Prostate gland (tissue), 2 donors: ENCODE measurements around the gene LRRC39. TPM values are rescaled to one million over a fixed set of nuclear protein-coding genes. Genes with fewer than 3 reads are reported as not detected.

Source experiments
- DNase-seq: peaks from one replicate; pipeline ENCODE4 v3.0.0-alpha.2; 2019; ENCODE audit warnings: low spot score
- H3K27ac ChIP-seq, 2 donors: fragments of 200-600 bp; sonication (generic); 2 replicates each; pipeline ENCODE4 v1.5.1; 2017 to 2019
- H3K27me3 ChIP-seq: fragments of 200-600 bp; sonication (generic); replicated peaks from 2 replicates; pipeline ENCODE4 v1.5.1; 2019; ENCODE audit not compliant: insufficient read depth
- H3K36me3 ChIP-seq, 2 donors: fragments of 200-600 bp; sonication (generic); 1 replicate in 1 of 2; 2 replicates in 1 of 2; pipeline versions ENCODE4 v1.5.1 to v1.8.1; 2017 to 2019
- H3K4me1 ChIP-seq: fragments of 200-600 bp; sonication (generic); replicated peaks from 2 replicates; pipeline ENCODE4 v1.5.1; 2019
- H3K4me3 ChIP-seq, 2 donors: fragments of 200-600 bp; sonication (generic); 2 replicates each; pipeline ENCODE4 v1.5.1; 2017 to 2019
- H3K9me3 ChIP-seq: fragments of 200-600 bp; sonication (generic); 2 replicates; pipeline ENCODE4 v1.5.1; 2017
- POLR2A ChIP-seq: fragments of 450-650 bp; IDR thresholded peaks from one replicate; pipeline ENCODE4 v1.6.1; 2016; ENCODE audit warnings: antibody characterized with exemption, mild to moderate bottlenecking
- POLR2AphosphoS5 ChIP-seq: sonication (generic); formaldehyde crosslinking; IDR thresholded peaks from one replicate; pipeline ENCODE4 v1.6.1; 2017; ENCODE audit warnings: antibody characterized with exemption
- WGBS: methylation state at CpG from one replicate; pipeline ENCODE4 v1.1.5; 2018; 5-methylcytosine and 5-hydroxymethylcytosine counted together
- intact Hi-C: fragments of 100-400 bp; cut with DNase I; formaldehyde crosslinking; loops from one replicate; pipeline ENCODE4 v1.14.2; 2022
- total RNA-seq, 2 donors: library from RNA; depleted of rRNA; stranded (reverse); fragments of >200 nt; gene quantifications; one replicate each; pipeline ENCODE4 v1.1.0, GENCODE V29; 2016
- TF ChIP-seq, protein P1 (sequence below), 4 experiments: fragments of 200-600 bp in 2 of 4; fragments of 450-650 bp in 2 of 4; sonication (generic) in 2 of 4; IDR thresholded peaks; 1 replicate in 3 of 4; 2 replicates in 1 of 4; pipeline ENCODE4 v1.5.1; 2016 to 2019; ENCODE audit warnings: antibody characterized with exemption in 4 of 4, mild to moderate bottlenecking in 2 of 4, moderate library complexity in 2 of 4

Gene LRRC39
- total RNA-seq, 2 donors from 2014 or later = 0.68 to 1.5 TPM

DNA sequence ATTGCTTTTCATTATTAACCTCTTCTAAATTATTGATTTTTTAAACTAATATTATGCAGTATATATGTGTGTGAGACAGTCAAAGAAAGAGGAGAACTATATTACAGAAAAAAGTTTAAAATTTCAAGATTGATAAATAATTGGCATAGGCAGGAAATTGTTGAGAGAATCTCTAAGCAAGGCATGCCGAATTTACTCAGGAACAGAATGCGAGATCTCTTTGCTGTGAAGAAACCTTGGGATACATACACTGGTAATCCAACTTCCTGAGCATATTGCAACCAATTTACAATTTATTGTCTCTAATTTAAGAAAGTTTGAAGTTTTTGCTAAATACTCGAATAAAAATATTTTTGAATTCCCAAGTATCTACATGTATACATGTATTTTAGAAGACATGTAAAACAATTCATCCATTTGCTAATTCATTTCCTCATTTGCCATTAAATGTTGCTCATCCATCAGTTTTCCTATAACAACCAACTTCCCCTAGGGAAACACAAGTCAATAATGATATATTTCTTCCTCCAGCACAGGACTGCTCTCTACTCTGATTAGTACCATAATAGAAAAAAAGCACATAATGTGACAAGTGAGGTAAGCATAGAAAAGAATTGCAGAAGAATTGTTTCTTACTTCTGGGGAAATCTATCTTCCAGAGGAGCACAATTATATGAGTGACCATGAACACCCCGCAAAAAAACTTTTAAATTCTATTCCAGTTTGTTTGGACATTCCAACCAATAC, 588 bp downstream of the LRRC39 start:
- Histone ChIP-seq H3K27ac (no peak overlapping the region), H3K4me1 (no peaks in the 10 kb centered on the region), H3K9me3 (no peaks in the 10 kb centered on the region), H3K36me3 (no peaks in the 10 kb centered on the region), H3K4me3 (no peak overlapping the region), H3K27me3 (no peaks in the 10 kb centered on the region)
- 95% methylated on average over 4 of the region's 4 CpGs for WGBS
- intact Hi-C loops = no loop called here
- no peak for DNase-seq
- TF ChIP-seq, protein P1, sequence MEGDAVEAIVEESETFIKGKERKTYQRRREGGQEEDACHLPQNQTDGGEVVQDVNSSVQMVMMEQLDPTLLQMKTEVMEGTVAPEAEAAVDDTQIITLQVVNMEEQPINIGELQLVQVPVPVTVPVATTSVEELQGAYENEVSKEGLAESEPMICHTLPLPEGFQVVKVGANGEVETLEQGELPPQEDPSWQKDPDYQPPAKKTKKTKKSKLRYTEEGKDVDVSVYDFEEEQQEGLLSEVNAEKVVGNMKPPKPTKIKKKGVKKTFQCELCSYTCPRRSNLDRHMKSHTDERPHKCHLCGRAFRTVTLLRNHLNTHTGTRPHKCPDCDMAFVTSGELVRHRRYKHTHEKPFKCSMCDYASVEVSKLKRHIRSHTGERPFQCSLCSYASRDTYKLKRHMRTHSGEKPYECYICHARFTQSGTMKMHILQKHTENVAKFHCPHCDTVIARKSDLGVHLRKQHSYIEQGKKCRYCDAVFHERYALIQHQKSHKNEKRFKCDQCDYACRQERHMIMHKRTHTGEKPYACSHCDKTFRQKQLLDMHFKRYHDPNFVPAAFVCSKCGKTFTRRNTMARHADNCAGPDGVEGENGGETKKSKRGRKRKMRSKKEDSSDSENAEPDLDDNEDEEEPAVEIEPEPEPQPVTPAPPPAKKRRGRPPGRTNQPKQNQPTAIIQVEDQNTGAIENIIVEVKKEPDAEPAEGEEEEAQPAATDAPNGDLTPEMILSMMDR (IDR thresholded peaks at IDR 0.05) = no peak
- TF ChIP-seq POLR2A (no peak), POLR2AphosphoS5 (no peak)

DNA sequence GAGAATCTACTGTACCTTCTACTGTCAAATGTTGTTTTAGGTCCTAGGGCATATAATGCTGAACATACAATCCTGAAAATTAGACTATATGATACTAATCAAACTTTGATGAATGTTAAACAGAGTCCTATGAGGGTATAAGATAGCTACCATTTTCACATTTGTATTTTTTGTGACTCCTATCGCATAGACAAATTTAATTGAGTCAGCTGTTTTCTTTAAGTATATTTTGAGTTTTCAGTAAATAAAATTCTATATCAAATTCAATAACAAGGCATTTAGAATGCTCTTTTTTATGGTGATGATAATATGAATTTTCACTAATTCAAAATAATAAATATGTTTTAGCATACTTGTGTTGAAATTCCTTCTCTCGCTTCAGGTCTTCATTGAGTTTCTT, 10.0 kb downstream of the LRRC39 start:
- Histone ChIP-seq H3K4me3 (no peak overlapping the region), H3K27me3 (no peaks in the 10 kb centered on the region), H3K27ac (no peak overlapping the region), H3K4me1 (no peaks in the 10 kb centered on the region), H3K36me3 (no peaks in the 10 kb centered on the region), H3K9me3 (no peaks in the 10 kb centered on the region)
- DNase-seq = no peak
- WGBS = 93% methylated on average over 2 of the region's 2 CpGs
- TF ChIP-seq POLR2A (no peak), POLR2AphosphoS5 (no peak)
- TF ChIP-seq, protein P1 (IDR thresholded peaks at IDR 0.05) = no peak
- intact Hi-C loops = no loop called here

DNA sequence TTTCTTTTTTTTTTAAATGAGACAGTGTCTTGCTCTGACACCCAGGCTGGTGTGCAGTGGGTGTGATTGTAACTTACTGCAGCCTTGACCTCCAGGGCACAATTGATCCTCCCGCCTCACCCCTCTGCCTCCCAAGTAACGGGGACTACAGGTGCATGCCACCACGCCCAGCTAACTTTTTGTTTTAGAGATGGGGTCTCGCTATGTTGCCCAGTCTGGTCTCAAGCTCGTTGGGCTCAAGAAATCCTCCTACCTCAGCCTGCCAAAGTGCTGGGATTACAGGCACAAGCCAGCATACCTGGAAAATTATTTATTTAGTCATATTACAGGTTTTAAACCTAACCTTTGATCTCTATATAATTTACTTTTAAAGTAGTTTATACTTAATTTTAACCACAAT, 13.4 kb downstream of the LRRC39 start:
- H3K9me3 ChIP-seq = no peaks in the 10 kb centered on the region
- intact Hi-C loops = no loop called here
- no peaks in the 10 kb centered on the region for H3K27me3 ChIP-seq
- H3K36me3 ChIP-seq = no peaks in the 10 kb centered on the region
- TF ChIP-seq POLR2A (no peak), POLR2AphosphoS5 (no peak)
- TF ChIP-seq, protein P1 (IDR thresholded peaks at IDR 0.05) = no peak
- H3K4me3 ChIP-seq = no peak overlapping the region
- H3K4me1 ChIP-seq = no peaks in the 10 kb centered on the region
- H3K27ac ChIP-seq = no peak overlapping the region
- no peak for DNase-seq
- WGBS = 95% methylated on average over 5 of the region's 5 CpGs

GRCh38 chr1:100164216-100164615, 13.8 kb downstream of the LRRC39 start:
- H3K36me3 ChIP-seq = no peaks in the 10 kb centered on the region
- H3K27me3 ChIP-seq = no peaks in the 10 kb centered on the region
- 43% methylated on average over 2 of the region's 2 CpGs for WGBS
- H3K27ac ChIP-seq = no peak overlapping the region
- no peaks in the 10 kb centered on the region for H3K4me1 ChIP-seq
- TF ChIP-seq, protein P1 (IDR thresholded peaks at IDR 0.05) = no peak
- no peak for TF ChIP-seq POLR2AphosphoS5
- no peak for TF ChIP-seq POLR2A
- DNase-seq = no peak
- no peaks in the 10 kb centered on the region for H3K9me3 ChIP-seq
- H3K4me3 ChIP-seq = no peak overlapping the region
- intact Hi-C loops = no loop called here

GRCh38 chr1:100162881-100163280, 15.2 kb downstream of the LRRC39 start:
- Histone ChIP-seq H3K4me3 (no peak overlapping the region), H3K27ac (no peak overlapping the region), H3K27me3 (no peaks in the 10 kb centered on the region), H3K36me3 (no peaks in the 10 kb centered on the region), H3K4me1 (no peaks in the 10 kb centered on the region), H3K9me3 (no peaks in the 10 kb centered on the region)
- intact Hi-C loops = no loop called here
- DNase-seq = no peak
- TF ChIP-seq POLR2AphosphoS5 (no peak), POLR2A (no peak)
- TF ChIP-seq, protein P1 (IDR thresholded peaks at IDR 0.05) = no peak
